Ovary (tissue), 3 donors: ENCODE data around the gene ZFP36.

ENCODE experiments used
- EP300 ChIP-seq: sonication (generic); formaldehyde crosslinking; IDR thresholded peaks from one replicate; pipeline ENCODE4 v1.6.1; 2017; ENCODE audit warnings: antibody characterized with exemption
- POLR2A ChIP-seq: fragments of 450-650 bp; IDR thresholded peaks from one replicate; pipeline ENCODE4 v1.6.1; 2017; ENCODE audit warnings: antibody characterized with exemption, mild to moderate bottlenecking, moderate library complexity
- TF ChIP-seq, protein P1 (sequence below), 3 donors: fragments of 450-650 bp in 2 of 3; fragments of 200-600 bp in 1 of 3; IDR thresholded peaks; one replicate each; pipeline versions ENCODE4 v1.5.1 to v1.8.0; 2016 to 2022; ENCODE audit warnings: antibody characterized with exemption in 3 of 3, mild to moderate bottlenecking in 1 of 3
- donor health status: DM: no; HTN: no; CAD: no.

DNA sequence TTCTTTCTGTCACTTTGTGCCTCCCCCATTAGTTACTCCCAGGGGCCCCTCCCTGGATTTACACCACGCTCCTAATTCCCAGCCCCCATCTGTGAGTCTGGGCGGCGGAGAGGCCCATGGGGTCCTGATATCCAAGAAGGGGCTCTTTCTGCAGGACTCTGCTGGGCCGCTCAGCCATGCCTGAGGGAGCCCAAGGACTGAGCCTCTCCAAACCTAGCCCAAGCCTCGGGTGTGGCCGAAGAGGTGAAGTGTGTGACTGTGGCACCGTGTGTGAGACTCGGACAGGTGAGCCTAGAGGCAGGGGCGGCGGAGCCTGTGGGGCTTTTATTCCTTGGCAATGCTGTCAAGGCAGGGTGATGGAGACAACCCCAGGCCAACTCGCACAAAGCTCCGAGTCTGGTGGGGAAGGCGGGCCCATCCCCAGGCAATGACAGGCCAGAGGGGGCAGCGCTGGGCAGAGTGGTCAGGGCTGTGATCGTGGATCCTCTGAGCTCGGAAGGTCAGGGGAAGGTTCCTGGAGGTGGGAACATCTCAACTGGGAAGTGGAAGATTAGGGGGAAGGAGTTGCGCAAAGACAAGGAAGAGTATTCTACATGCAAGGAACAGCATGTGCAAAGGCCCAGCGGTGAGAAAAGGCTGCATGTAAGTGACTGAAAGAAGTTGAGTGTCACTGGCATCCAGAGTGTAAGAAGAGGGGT, 7.4 kb downstream of the ZFP36 start:
- TF ChIP-seq, protein P1, sequence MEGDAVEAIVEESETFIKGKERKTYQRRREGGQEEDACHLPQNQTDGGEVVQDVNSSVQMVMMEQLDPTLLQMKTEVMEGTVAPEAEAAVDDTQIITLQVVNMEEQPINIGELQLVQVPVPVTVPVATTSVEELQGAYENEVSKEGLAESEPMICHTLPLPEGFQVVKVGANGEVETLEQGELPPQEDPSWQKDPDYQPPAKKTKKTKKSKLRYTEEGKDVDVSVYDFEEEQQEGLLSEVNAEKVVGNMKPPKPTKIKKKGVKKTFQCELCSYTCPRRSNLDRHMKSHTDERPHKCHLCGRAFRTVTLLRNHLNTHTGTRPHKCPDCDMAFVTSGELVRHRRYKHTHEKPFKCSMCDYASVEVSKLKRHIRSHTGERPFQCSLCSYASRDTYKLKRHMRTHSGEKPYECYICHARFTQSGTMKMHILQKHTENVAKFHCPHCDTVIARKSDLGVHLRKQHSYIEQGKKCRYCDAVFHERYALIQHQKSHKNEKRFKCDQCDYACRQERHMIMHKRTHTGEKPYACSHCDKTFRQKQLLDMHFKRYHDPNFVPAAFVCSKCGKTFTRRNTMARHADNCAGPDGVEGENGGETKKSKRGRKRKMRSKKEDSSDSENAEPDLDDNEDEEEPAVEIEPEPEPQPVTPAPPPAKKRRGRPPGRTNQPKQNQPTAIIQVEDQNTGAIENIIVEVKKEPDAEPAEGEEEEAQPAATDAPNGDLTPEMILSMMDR (IDR thresholded peaks at IDR 0.05) = no peak
- TF ChIP-seq POLR2A (no peak), EP300 (no peak)
